Endothelial cell of umbilical vein (primary cell): ENCODE data around the gene SORCS1.

Experiments used
- EZH2 ChIP-seq: IDR thresholded peaks from 2 replicates; pipeline ENCODE4 v1.6.1; 2012; ENCODE audit warnings: borderline replicate concordance, low read depth, mild to moderate bottlenecking, moderate library complexity, low read length, inconsistent platforms; ENCODE audit not compliant: severe bottlenecking
- MYC ChIP-seq: IDR thresholded peaks from one replicate; pipeline ENCODE4 v1.6.1; 2011; ENCODE audit warnings: mild to moderate bottlenecking, low read depth, low read length
- TF ChIP-seq, protein P1 (sequence below), 2 donors: IDR thresholded peaks; 1 replicate in 1 of 2; 2 replicates in 1 of 2; pipeline ENCODE4 v1.5.1; 2011; ENCODE audit warnings: low read length in 2 of 2, mild to moderate bottlenecking in 2 of 2, moderate library complexity in 2 of 2, control low read depth in 1 of 2, inconsistent platforms in 1 of 2, low read depth in 1 of 2; ENCODE audit not compliant: insufficient read depth in 1 of 2; ENCODE audit errors: extremely low read depth in 1 of 2

DNA sequence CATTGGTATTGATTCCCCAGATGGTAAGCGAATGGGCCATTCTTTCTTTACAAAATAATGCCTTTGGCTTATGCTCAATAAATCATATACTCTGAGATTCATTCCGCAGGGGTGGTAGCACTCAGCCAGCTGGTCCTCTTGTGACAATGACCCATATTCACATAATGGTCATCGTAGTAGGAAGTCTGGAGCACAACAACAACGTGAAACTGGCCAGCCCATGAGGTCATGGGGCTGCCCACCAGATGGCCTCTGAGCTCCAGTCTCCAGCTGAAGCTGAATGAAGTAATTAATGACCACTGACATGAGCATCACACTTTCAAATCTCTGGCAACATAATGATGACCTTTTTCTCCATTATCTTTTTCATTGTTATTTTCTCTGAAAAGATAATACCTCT is 42.3 kb upstream of the SORCS1 start:
- no peak for TF ChIP-seq MYC
- TF ChIP-seq, protein P1, sequence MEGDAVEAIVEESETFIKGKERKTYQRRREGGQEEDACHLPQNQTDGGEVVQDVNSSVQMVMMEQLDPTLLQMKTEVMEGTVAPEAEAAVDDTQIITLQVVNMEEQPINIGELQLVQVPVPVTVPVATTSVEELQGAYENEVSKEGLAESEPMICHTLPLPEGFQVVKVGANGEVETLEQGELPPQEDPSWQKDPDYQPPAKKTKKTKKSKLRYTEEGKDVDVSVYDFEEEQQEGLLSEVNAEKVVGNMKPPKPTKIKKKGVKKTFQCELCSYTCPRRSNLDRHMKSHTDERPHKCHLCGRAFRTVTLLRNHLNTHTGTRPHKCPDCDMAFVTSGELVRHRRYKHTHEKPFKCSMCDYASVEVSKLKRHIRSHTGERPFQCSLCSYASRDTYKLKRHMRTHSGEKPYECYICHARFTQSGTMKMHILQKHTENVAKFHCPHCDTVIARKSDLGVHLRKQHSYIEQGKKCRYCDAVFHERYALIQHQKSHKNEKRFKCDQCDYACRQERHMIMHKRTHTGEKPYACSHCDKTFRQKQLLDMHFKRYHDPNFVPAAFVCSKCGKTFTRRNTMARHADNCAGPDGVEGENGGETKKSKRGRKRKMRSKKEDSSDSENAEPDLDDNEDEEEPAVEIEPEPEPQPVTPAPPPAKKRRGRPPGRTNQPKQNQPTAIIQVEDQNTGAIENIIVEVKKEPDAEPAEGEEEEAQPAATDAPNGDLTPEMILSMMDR (IDR thresholded peaks at IDR 0.05; ENCODE audit: extremely low read depth in 1 of 2, insufficient read depth in 1 of 2, low read depth in 1 of 2, low read length in 2 of 2) = no peak
- TF ChIP-seq EZH2 = no peak
